Suprapubic skin (tissue), 4 donors: ENCODE data around the gene ABCC8. TPM values are rescaled to one million over a fixed set of nuclear protein-coding genes. Genes with fewer than 3 reads are reported as not detected.

ENCODE experiments used
- DNase-seq, 2 donors: peaks; one replicate each; pipeline ENCODE4 v3.0.0-alpha.2; 2019; ENCODE audit warnings: low spot score in 2 of 2
- H3K27ac ChIP-seq: fragments of 200-600 bp; sonication (generic); one replicate; pipeline ENCODE4 v1.5.1; 2019
- H3K27me3 ChIP-seq: fragments of 200-600 bp; sonication (generic); one replicate; pipeline ENCODE4 v1.5.1; 2019
- H3K36me3 ChIP-seq: fragments of 200-600 bp; sonication (generic); one replicate; pipeline ENCODE4 v1.5.1; 2019
- H3K4me1 ChIP-seq: fragments of 200-600 bp; sonication (generic); one replicate; pipeline ENCODE4 v1.5.1; 2019
- H3K4me3 ChIP-seq: fragments of 200-600 bp; sonication (generic); one replicate; pipeline ENCODE4 v1.5.1; 2019; ENCODE audit warnings: mild to moderate bottlenecking
- H3K9me3 ChIP-seq: fragments of 200-600 bp; sonication (generic); one replicate; pipeline ENCODE4 v1.5.1; 2019
- CTCF ChIP-seq, 2 donors: fragments of 200-600 bp in 1 of 2; fragments of 450-650 bp in 1 of 2; sonication (generic) in 1 of 2; IDR thresholded peaks; one replicate each; pipeline ENCODE4 v1.5.1; 2016 to 2019; ENCODE audit warnings: antibody characterized with exemption in 2 of 2, mild to moderate bottlenecking in 1 of 2, moderate library complexity in 1 of 2
- EP300 ChIP-seq: sonication (generic); formaldehyde crosslinking; IDR thresholded peaks from one replicate; pipeline ENCODE4 v1.6.1; 2017; ENCODE audit warnings: antibody characterized with exemption
- POLR2A ChIP-seq, 2 donors: fragments of 450-650 bp; IDR thresholded peaks; one replicate each; pipeline ENCODE4 v1.6.1; 2017; ENCODE audit warnings: antibody characterized with exemption in 2 of 2, mild to moderate bottlenecking in 2 of 2, moderate library complexity in 2 of 2
- POLR2AphosphoS5 ChIP-seq, 3 donors: sonication (generic); formaldehyde crosslinking; IDR thresholded peaks; one replicate each; pipeline ENCODE4 v1.6.1; 2017; ENCODE audit warnings: antibody characterized with exemption in 3 of 3
- WGBS: methylation state at CpG from one replicate; pipeline ENCODE4 v1.1.5; 2018; 5-methylcytosine and 5-hydroxymethylcytosine counted together
- total RNA-seq, 4 donors: library from RNA; depleted of rRNA; stranded (reverse); fragments of >200 nt; gene quantifications; one replicate each; pipeline ENCODE4 v1.1.0, GENCODE V29; 2016

Gene ABCC8
- total RNA-seq, 4 donors from 2014 or later = 0.42 TPM; not detected in 3

- TF ChIP-seq EP300 (no peak), POLR2AphosphoS5 (IDR thresholded peaks at IDR 0.05) (no peak), CTCF (IDR thresholded peaks at IDR 0.05) (no peak)
- no peak for DNase-seq
- no peaks in the 10 kb centered on the region for H3K9me3 ChIP-seq
- H3K27me3 ChIP-seq = no peaks in the 10 kb centered on the region
- no peaks in the 10 kb centered on the region for H3K36me3 ChIP-seq
- 93% methylated on average over 8 of the region's 8 CpGs for WGBS
- peaks cover 17% of the 10 kb centered on the region for H3K4me1 ChIP-seq
- H3K27ac ChIP-seq = no peak overlapping the region
- no peak overlapping the region for H3K4me3 ChIP-seq
Observed at GRCh38 chr11:17402486-17402885, 74.2 kb downstream of the ABCC8 start.

DNA sequence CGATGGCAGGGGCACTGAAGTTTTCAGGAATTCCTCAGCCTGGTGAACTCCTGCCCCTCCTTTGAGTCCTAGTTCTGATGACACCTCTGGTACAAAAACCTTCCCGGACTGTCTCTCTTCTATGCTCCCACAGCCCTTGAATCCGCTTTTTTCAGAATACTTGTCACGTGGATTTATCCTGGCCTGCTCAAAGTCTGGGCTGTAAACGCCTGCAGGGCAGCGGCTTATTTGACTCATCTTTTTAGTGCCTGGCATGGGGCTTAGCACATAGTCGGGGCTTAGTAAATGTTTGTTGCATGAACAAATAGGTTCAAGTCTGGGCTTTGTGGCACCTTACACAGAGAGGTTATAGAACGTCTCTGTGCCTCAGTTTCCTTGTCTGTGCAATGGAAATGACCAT is 74.8 kb downstream of the ABCC8 start:
- DNase-seq = no peak
- Histone ChIP-seq H3K36me3 (no peaks in the 10 kb centered on the region), H3K27ac (no peak overlapping the region), H3K9me3 (no peaks in the 10 kb centered on the region), H3K4me3 (no peak overlapping the region), H3K27me3 (no peaks in the 10 kb centered on the region), H3K4me1 (peaks cover 17% of the 10 kb centered on the region)
- WGBS = 75% methylated on average over 8 of the region's 8 CpGs
- TF ChIP-seq POLR2AphosphoS5 (IDR thresholded peaks at IDR 0.05) = no peak
- no peak for TF ChIP-seq CTCF (IDR thresholded peaks at IDR 0.05)
- no peak for TF ChIP-seq EP300
- TF ChIP-seq POLR2A (IDR thresholded peaks at IDR 0.05) = no peak

DNA sequence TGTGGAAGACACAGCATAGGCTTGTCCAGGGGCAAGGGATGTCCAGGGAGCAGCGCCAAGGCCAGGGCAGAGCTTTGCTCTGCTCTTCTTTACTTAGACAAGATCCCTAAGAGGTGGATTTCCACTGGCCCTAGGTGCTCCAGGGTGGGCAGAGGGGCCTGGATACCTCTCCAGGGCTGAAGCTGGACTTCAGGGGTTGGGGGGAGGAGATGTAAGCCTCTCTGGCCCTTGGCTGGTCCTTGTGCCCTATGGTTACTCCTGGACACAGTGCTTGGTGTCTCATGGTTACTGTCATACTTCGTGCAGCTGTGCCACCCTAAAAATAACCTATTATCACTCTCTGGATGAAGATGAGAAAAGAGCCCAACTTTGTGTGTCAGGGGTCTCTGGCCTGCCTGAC is 75.3 kb downstream of the ABCC8 start:
- Histone ChIP-seq H3K9me3 (no peaks in the 10 kb centered on the region), H3K4me1 (peaks cover 12% of the 10 kb centered on the region), H3K4me3 (no peak overlapping the region), H3K27me3 (no peaks in the 10 kb centered on the region), H3K36me3 (no peaks in the 10 kb centered on the region), H3K27ac (no peak overlapping the region)
- DNase-seq = no peak
- TF ChIP-seq EP300 (no peak), POLR2AphosphoS5 (IDR thresholded peaks at IDR 0.05) (no peak), CTCF (IDR thresholded peaks at IDR 0.05) (no peak), POLR2A (IDR thresholded peaks at IDR 0.05) (no peak)
- WGBS = 77% methylated on average over 2 of the region's 2 CpGs

DNA sequence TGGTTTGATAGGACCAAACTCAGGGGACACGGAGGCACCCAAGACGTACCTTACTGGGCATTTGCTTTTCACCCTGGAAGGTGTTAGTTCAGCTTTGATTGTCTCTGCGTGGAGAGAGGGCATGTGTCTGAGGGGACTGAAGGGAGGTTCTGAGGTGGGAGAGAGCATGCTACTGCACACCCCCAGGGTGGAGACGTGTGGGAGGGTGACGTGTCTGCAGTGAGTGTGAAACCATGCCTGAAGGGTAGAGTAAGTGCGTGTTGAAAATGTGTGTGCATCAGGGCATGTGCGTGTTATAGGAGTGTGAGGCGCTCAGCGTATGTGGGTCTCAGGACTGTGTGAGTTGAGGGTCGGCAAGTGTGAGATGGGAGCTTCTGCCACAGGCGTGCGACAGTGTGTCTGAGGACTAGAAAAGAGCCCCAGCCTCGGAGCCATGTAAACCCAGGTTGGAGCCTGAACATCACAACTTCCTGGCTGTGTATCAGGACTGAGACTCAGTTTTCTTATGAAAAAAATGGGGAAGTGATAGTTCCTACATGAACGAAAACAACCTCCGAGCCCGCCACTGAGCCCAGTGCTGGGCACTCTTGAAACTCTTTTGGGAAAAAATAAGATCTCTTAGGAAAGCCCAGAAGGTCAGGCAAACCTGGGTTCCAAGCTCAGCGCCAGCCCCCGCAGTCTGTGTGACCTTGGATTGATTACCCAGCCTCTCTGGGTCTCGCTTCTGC is 76.4 kb downstream of the ABCC8 start:
- WGBS = 84% methylated on average over 19 of the region's 19 CpGs
- Histone ChIP-seq H3K4me3 (no peak overlapping the region), H3K4me1 (peaks cover 2% of the 10 kb centered on the region), H3K36me3 (no peaks in the 10 kb centered on the region), H3K27me3 (no peaks in the 10 kb centered on the region), H3K9me3 (no peaks in the 10 kb centered on the region), H3K27ac (no peak overlapping the region)
- DNase-seq = no peak
- no peak for TF ChIP-seq POLR2A (IDR thresholded peaks at IDR 0.05)
- TF ChIP-seq POLR2AphosphoS5 (IDR thresholded peaks at IDR 0.05) = no peak
- no peak for TF ChIP-seq EP300
- TF ChIP-seq CTCF (IDR thresholded peaks at IDR 0.05) = no peak

GRCh38 chr11:17399236-17399635 is 77.4 kb downstream of the ABCC8 start:
- Histone ChIP-seq H3K36me3 (no peaks in the 10 kb centered on the region), H3K27ac (no peak overlapping the region), H3K27me3 (no peaks in the 10 kb centered on the region), H3K9me3 (no peaks in the 10 kb centered on the region), H3K4me3 (no peak overlapping the region), H3K4me1 (no peaks in the 10 kb centered on the region)
- DNase-seq = no peak
- no peak for TF ChIP-seq POLR2A (IDR thresholded peaks at IDR 0.05)
